GM21423 (cell line): ENCODE measurements around the gene FRS2.
"Not testable (repeated sequence)": the region's sequence is repeated elsewhere in the genome, so short reads cannot be mapped to it uniquely, and the experiment has no call there.

Source experiments
- ATAC-seq: cut with Tn5 transposase; IDR thresholded peaks from one replicate; pipeline ENCODE4 v1.9.1; 2021; ENCODE audit warnings: mild to moderate bottlenecking, moderate library complexity; ENCODE audit not compliant: unreplicated experiment

FRS2 gene, protein sequence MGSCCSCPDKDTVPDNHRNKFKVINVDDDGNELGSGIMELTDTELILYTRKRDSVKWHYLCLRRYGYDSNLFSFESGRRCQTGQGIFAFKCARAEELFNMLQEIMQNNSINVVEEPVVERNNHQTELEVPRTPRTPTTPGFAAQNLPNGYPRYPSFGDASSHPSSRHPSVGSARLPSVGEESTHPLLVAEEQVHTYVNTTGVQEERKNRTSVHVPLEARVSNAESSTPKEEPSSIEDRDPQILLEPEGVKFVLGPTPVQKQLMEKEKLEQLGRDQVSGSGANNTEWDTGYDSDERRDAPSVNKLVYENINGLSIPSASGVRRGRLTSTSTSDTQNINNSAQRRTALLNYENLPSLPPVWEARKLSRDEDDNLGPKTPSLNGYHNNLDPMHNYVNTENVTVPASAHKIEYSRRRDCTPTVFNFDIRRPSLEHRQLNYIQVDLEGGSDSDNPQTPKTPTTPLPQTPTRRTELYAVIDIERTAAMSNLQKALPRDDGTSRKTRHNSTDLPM

GRCh38 chr12:69470189-69471075 lies at the start of gene FRS2:
Gene FRS2 (plus strand): TSS chr12:69470388. CDS start chr12:69569031, 98,643 bp downstream.
- ATAC-seq, result peak; percentile 98

GRCh38 chr12:69421548-69421947 lies 48.6 kb upstream of the FRS2 start:
- no peak for ATAC-seq

DNA sequence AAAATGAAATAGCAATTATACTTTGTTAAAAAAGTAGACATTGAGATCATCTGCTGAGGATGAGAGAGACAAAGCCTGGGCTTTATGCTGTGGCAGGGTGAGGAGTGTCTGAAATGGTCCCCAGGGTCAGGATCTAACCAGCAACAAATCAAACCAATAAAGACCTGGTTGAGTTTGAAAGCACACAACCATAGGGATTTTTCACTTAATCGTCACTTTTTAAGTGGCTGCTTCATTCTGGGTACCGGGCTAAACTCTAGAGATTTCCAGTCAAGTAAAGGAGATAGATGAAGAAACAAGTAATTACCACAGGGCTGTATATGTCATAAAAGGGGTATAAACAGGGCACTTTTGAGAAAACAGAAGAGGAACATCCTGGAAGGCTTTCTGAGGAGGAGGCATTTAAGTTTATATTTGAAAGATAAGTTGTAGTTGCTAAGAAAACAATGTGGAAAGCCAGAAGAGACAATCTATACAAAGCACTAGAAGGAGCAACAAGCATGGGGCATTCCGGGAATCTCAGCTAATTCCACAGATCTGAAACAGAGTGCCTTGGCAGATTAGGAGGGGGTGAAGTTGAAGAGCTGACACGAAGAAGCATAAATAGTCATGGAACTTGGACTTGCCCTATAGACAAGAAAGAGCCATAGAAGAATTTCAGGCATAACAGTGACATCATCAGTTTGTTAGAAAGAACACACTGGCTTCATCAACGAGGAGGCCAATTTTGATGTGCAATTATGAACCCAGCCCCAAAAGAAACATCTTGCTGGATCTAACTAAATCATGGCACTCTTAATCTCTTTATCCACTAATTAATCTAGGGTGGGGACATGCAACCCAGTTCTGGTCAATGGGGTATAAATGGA lies 46.9 kb upstream of the FRS2 start:
- no peak for ATAC-seq

DNA sequence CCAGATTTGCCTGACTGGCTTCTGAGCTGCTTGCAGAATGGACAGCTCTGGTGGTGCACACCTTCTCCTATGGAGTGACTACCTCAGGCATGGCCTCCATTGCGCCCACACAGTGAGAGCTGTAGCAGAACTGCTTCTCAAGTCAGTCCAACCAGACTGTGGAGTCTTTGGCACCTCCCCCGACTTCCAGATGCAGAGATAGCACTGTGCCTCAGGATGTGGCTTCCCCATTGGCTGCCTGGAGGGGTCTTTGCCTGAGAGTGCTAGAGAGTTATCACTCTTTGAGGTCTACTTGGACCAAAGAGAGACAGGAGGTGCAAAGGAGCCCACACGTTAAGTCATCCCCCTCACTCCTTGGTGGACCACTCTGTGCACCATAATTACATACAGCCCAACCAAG lies 44.8 kb upstream of the FRS2 start:
- no peak for ATAC-seq

- no peak for ATAC-seq
These were observed 41.7 kb upstream of the FRS2 start for GRCh38 chr12:69428351-69429073.

DNA sequence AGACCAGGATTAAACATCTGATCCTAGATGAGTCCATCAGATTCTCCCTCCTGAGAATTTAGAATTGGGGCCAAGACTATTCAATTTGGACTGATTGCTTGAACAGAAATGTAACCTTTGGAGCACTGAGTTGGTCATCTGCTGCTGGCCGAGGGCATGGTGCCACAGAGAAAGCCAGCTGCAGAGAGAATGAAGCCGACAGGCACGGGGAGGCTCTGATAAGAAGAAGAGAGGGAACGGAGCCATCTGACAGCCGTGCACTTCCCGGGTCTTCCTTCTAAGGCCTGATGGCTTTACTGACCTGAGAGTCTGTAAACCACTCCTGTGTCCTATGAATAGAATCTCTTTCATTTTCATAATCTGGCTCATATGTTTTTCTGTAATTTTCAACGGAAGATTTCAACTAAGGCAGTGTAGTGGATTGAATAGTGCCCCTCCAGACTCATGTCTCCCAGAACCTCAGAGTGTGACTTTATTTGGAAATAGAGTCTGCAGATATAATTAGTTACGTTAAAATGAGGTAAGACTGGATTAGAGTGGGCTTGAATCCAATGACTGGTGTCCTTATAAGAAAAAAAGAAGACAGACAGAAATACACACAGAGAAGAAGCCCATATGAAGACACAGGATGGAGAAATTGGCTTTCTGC lies 39.1 kb upstream of the FRS2 start:
- no peak for ATAC-seq

- no peak for ATAC-seq
These were observed 38.5 kb upstream of the FRS2 start for GRCh38 chr12:69431591-69432222.

GRCh38 chr12:69433653-69434052 lies 36.5 kb upstream of the FRS2 start:
- no peak for ATAC-seq

DNA sequence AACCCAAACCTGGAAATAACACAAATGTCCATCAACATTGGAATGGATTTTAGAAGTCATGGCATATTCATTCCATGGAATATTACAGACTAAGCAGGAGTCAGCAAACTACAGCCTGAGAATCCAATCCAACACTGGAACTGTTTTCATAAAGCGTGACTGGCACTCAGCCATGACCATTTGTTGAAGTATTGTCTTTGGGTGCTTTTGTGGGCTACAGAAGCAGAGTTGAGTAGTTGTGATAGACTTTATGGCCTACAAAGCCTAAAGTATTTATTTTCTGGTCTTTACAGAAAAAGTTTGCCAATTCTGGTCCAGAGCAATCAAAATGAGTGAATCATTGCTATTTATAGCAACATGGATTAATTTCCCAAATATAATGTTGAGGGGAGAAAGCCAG lies 34.5 kb upstream of the FRS2 start:
- no peak for ATAC-seq

DNA sequence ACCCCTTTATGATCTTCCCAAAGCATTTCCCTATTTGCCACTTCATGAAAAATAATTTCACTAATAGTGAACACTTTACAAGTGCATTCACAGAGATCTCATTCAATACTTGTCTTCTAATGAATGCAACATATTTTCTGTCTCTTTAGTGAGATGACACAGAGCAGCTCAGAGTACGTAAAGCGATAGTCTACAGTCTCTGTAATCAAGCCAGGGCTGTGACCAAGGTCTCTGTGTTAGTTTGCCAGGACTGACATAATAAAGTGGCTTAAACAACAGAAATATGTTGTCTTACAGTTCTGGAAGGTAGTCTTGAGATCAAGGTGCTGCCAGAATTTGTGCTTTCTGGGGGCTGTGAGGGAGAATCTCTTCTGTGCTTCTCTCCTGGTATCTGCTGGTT lies 33.1 kb upstream of the FRS2 start:
- no peak for ATAC-seq

- no peak for ATAC-seq
These were observed 31.6 kb upstream of the FRS2 start for GRCh38 chr12:69438539-69438938.

- ATAC-seq, result no peak
These were observed 30.2 kb upstream of the FRS2 start for GRCh38 chr12:69440016-69440415.

DNA sequence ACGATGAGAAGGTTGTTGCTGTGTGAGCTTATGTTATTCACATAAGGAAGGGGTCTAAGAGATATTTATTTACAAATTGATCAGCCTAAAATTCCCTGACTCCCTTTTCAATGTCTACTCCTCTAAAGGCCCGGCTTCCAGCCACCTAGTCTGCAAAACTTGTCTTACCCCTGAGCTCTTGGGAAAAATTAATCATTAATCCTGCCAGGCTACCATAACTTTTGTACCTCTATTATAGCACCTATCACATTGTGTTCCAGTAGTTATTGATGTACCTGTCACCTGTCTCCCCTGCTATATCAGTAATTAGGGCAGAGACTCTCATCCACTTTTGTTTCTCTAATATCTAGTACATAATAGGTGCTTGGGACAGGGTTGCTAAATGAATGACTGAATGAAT lies 29.3 kb upstream of the FRS2 start:
- no peak for ATAC-seq

DNA sequence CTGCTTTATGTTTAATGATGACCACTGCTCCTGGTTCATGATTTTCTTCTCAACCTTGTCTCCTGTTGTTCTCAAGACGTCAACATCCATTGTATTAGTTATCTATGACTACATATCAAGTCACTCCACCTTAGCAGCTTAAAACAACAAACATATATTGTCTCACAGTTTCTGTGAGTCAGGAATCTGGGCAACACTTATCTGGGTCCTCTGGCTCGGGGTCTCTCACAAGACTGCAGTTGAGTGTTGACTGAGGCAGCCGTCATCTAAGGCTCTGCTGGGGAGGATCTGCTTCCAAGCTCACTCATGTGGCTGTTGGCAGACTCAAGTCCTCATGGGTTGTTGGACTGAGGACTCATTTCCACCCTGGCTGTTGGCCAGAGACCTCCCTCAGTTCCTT lies 27.3 kb upstream of the FRS2 start:
- no peak for ATAC-seq

DNA sequence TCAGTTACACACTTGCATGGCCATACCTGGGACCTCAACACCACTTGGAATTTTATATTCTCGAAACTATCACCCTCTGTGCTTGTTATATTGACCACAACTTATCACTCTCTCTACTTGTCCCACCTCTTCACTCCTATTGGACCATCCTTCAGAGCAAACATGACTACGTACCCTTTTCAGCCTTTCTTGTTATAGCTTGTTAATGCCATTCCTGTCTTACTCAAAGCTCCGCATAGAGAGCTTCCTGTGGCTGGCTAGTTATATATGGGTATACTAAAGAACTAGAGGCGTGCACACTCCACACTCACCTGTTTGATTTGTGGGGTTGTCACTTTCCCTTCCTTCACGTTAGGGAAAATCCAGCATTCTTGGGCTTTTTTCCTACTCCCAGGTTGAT lies 26.3 kb upstream of the FRS2 start:
- no peak for ATAC-seq

DNA sequence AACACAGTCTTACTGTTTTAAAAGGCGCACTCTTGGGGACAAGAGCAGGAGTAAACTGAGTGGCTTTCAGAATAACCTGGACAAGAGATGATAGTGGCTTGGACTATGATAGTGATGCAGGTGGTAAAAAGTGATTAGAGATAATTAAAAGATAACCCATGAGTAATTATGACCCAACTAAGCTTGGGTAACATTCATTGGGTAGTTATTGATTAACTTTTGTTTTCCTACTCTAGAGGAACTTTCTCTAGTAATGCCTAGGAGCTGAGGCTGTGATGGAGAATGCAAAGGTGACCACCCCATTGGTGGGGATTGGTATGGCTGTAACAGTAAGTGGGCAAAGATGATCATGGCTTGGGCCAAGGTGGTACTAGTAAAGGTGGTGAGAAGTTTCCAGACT lies 22.3 kb upstream of the FRS2 start:
- no peak for ATAC-seq

DNA sequence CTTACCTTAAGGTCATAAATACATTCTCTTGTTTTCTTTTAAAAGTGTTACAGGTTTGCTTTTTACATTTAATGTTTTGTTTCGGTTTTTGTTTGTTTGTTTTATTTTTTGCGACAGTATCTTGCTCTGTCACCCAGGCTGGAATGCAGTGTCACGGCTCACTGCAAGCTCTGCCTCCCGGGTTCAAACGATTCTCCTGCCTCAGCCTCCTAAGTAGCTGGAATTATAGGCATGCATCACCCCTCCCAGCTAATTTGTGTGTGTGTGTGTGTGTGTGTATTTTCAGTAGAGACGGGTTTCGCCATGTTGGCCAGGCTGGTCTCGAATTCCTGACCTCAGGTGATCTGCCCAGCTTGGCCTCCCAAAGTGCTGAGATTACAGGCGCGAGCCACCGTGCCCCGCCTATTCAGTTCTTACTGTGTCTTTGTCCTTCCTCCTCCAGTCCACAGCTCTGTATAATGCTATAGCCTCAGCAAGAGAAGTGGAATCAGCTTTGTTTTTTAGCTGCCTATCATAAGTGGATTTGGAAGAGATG lies 17.5 kb upstream of the FRS2 start:
- not testable (repeated sequence) for ATAC-seq

- no peak for ATAC-seq
These were observed 13.9 kb upstream of the FRS2 start for GRCh38 chr12:69456239-69456638.

- ATAC-seq, result no peak
These were observed 12.8 kb upstream of the FRS2 start for GRCh38 chr12:69457433-69457832.
